ENCODE data around the gene POLA1. TPM values are rescaled to one million over a fixed set of nuclear protein-coding genes. Genes with fewer than 3 reads are reported as not detected.

POLA1 gene
- total and polyA plus RNA-seq, 7 donors, result 3.5 to 9.4 (median 6.8) TPM

GRCh38 chrX:24927372-24927771 is 233.7 kb downstream of the POLA1 start:
- no peak overlapping the region for H3K4me3 ChIP-seq
- ATAC-seq, result peak in 3 of 4 donors; percentile 64 to 88 (median 83)
- 59 to 79% (median 60%) methylated on average over 5 of the region's 5 CpGs for WGBS, 3 donors
- no peak for TF ChIP-seq CTCF (IDR thresholded peaks at IDR 0.05)
- no peaks in the 10 kb centered on the region for H3K4me1 ChIP-seq
- H3K27me3 ChIP-seq (ENCODE audit: insufficient read depth in 3 of 3, low read length in 2 of 3), result no peaks in the 10 kb centered on the region
- no peaks in the 10 kb centered on the region for H3K36me3 ChIP-seq (ENCODE audit: insufficient read depth in 1 of 2, low read depth in 1 of 2)
- H3K27ac ChIP-seq, result no peak overlapping the region
- intact Hi-C loops (cut with DNase I), result no loop called here
- H3K9me3 ChIP-seq, result no peaks in the 10 kb centered on the region
- no peak for DNase-seq

GRCh38 chrX:24928114-24928513 is 234.4 kb downstream of the POLA1 start:
- 32 to 61% (median 52%) methylated on average over 6 of the region's 6 CpGs for WGBS, 3 donors
- Histone ChIP-seq H3K36me3 (ENCODE audit: insufficient read depth in 1 of 2, low read depth in 1 of 2) (no peaks in the 10 kb centered on the region), H3K27me3 (ENCODE audit: insufficient read depth in 3 of 3, low read length in 2 of 3) (no peaks in the 10 kb centered on the region), H3K4me3 (no peak overlapping the region), H3K4me1 (no peaks in the 10 kb centered on the region), H3K9me3 (no peaks in the 10 kb centered on the region), H3K27ac (no peak overlapping the region)
- intact Hi-C loops (cut with DNase I), result no loop called here
- TF ChIP-seq CTCF (IDR thresholded peaks at IDR 0.05), result no peak
- peak in 2 of 4 donors; percentile 61 to 78 for ATAC-seq
- DNase-seq, result no peak

GRCh38 chrX:24934279-24934678 is 240.6 kb downstream of the POLA1 start:
- H3K9me3 ChIP-seq, result no peaks in the 10 kb centered on the region
- intact Hi-C loops (cut with DNase I), result no loop called here

DNA sequence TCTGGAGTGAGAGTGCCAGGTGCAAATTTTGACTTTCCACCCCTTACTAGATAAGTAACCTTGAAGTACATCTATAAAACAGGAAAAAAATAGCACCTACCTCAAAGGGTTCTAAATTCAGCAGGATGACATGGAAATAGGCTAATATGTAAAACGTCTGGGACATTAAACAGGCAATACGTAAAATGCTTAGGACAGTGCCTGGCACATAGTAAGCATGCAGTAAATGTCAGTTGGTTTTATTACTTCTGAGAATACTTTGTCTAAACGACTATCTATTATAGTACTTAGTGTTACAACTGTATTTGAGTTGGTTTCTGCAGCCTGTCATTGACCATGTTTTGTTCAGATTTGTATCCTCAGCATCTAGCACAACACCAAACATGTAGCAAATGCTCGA is 251.3 kb downstream of the POLA1 start:
- intact Hi-C loops (cut with DNase I), result no loop called here
- no peak for TF ChIP-seq CTCF (IDR thresholded peaks at IDR 0.05)

More at GRCh38 chrX:24934279-24934678, 240.6 kb downstream of the POLA1 start:
- DNase-seq (no peak), ATAC-seq (no peak)
- no peaks in the 10 kb centered on the region for H3K4me1 ChIP-seq
- TF ChIP-seq CTCF (IDR thresholded peaks at IDR 0.05), result no peak
- no peaks in the 10 kb centered on the region for H3K36me3 ChIP-seq (ENCODE audit: insufficient read depth in 1 of 2, low read depth in 1 of 2)
- H3K4me3 ChIP-seq, result no peak overlapping the region
- no peak overlapping the region for H3K27ac ChIP-seq
- H3K27me3 ChIP-seq (ENCODE audit: insufficient read depth in 3 of 3, low read length in 2 of 3), result no peaks in the 10 kb centered on the region

GRCh38 chrX:24946369-24946768 is 252.7 kb downstream of the POLA1 start:
- ATAC-seq (no peak), DNase-seq (no peak)
- no peaks in the 10 kb centered on the region for H3K4me1 ChIP-seq

More for the DNA sequence above, 251.3 kb downstream of the POLA1 start:
- no peaks in the 10 kb centered on the region for H3K9me3 ChIP-seq
- H3K27me3 ChIP-seq (ENCODE audit: insufficient read depth in 3 of 3, low read length in 2 of 3), result no peaks in the 10 kb centered on the region
- no peak overlapping the region for H3K27ac ChIP-seq
- H3K4me1 ChIP-seq, result no peaks in the 10 kb centered on the region
- DNase-seq (no peak), ATAC-seq (no peak)
- no peaks in the 10 kb centered on the region for H3K36me3 ChIP-seq (ENCODE audit: insufficient read depth in 1 of 2, low read depth in 1 of 2)
- H3K4me3 ChIP-seq, result no peak overlapping the region
- WGBS, 3 donors, result 49 to 87% (median 55%) methylated on average over 4 of the region's 4 CpGs

More at GRCh38 chrX:24946369-24946768, 252.7 kb downstream of the POLA1 start:
- H3K36me3 ChIP-seq (ENCODE audit: insufficient read depth in 1 of 2, low read depth in 1 of 2), result no peaks in the 10 kb centered on the region
- H3K27ac ChIP-seq, result no peak overlapping the region
- no peaks in the 10 kb centered on the region for H3K27me3 ChIP-seq (ENCODE audit: insufficient read depth in 3 of 3, low read length in 2 of 3)
- H3K4me3 ChIP-seq, result no peak overlapping the region
- intact Hi-C loops (cut with DNase I), result no loop called here
- H3K9me3 ChIP-seq, result no peaks in the 10 kb centered on the region
- TF ChIP-seq CTCF (IDR thresholded peaks at IDR 0.05), result no peak

Measured in psoas muscle (tissue), 8 donors.